Right hindlimb (tissue), 1 donor: ENCODE measurements around the gene PSTPIP2.
"Not testable (repeated sequence)": the region's sequence is repeated elsewhere in the genome, so short reads cannot be mapped to it uniquely, and the experiment has no call there.

Experiments
- DNase-seq: peaks from one replicate; pipeline ENCODE4 v3.0.0-alpha.2; 2018

PSTPIP2 gene

GRCh38 chr18:46068763-46069162, 3.3 kb downstream of the PSTPIP2 start:
- DNase-seq = no peak

DNA sequence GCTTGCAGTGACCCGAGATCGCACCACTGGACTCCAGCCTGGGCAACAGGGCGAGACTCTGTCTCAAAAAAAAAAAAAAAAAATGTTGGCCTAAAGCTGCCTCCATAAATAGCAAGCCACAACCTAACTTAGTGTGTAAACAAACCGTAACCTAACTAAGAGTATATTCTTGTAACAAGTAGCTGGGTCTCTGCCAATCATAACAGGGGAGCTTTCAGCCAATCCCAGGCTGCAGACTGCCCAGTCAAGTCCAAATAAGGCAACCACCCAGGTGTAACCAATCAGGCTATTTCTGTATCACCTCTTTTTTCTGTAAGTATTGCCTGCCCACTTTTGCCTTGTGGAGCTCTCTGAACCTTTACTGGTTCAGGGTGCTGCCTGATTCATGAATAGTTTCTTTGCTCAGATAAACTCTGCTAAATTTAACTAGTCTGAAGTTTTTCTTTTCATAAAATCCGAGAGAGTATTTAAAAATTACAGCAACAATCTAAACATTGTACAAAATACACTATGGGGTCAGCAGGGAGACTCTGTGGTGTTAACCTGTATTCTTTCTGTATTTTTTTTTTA, 4.5 kb downstream of the PSTPIP2 start:
- DNase-seq = no peak

DNA sequence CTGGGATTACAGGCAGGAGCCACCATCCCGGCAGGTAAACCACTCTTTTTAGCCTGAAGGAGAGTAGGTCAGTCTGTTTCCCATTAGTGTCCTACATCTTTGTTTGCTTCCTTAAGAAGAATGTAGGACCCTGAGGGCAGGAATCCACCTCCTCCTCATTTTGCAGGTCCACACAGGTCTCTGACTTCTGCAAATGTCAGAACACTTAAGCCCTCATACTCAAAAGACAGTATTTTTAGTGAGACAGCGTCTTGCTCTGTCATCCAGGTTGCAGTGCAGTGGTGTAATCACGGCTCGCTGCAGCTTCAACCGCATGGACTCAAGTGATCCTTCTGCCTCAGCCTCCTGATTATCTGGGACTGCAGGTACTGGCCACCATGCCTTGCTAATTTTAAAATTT, 9.3 kb downstream of the PSTPIP2 start:
- no peak for DNase-seq

DNA sequence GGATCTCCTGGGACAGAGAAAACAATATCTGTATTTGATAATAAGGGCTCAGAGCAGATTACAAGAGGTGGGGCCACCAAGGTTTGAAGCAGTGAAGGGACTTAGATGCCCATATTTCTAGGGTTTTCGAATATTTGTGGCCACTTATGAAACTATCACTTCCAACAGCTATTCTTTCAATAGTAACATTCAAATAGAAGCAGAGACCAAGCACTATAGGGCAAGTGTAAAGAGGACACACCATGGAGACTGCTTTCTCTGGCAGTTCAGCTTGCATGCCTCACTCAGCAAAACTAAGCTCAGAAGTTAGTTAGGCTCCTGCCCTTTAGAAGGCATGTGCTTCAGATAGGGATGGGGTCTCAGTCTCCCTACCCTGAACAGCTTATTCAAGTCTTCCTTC, 10.3 kb downstream of the PSTPIP2 start:
- no peak for DNase-seq

GRCh38 chr18:46061387-46061786, 10.7 kb downstream of the PSTPIP2 start:
- DNase-seq = no peak

DNA sequence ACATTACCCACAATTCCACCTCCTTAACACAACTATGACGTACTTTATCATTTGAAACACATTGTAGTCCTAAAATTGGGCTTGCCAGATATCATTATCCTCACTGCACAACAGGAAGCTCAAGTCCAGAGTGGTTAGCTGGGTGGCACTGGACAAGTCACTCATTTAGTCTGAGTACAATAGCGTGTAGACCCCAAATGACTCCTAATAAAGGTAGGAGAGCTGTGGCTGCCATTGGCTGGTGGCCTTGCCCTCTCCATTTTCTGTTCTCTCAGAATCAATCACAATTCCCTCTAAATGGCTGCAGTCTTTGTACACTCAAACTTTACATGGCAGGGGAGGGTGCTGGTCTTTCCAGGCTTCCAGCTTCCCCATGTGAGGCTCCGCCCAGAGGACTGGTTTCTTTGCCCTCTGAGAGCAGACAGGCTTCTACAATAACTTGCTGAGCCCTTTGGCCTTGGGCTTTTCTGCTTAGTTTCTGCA, 11.7 kb downstream of the PSTPIP2 start:
- DNase-seq = no peak

- no peak for DNase-seq
These were observed 16.2 kb downstream of the PSTPIP2 start for GRCh38 chr18:46055838-46056230.

- no peak for DNase-seq
These were observed 16.9 kb downstream of the PSTPIP2 start for GRCh38 chr18:46054956-46055837.

DNA sequence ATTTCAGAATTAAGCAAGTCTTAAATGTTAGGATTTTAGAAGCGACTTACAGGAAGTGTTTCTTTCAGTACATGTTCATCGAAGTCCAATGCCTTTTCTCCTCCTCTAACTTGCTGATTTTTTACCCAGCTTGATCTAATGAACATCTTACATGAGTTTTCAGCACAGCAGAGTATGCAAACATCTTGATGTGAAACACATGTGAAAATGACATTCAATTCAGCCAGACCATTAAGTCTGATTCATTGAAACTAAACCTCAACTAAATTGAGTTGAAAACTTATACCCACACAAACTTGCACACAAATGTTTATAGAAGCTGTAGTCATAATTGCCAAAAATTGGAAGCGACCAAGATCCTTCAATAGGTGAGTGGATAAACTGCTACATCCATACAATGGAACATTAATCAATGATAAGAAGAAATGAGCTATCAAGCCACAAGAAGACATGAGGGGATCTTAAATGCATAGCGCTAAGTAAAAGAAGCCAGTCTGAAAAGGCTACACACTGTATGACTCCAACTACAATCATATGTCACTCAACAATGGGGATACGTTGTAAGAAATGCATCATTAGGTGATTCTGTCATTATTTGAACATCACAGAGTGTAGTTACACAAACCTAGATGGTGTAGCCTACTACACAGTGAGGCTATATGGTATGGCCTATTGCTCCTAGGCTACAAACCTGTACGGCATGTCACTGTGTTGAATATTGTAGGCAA, 18.5 kb downstream of the PSTPIP2 start:
- DNase-seq = no peak

DNA sequence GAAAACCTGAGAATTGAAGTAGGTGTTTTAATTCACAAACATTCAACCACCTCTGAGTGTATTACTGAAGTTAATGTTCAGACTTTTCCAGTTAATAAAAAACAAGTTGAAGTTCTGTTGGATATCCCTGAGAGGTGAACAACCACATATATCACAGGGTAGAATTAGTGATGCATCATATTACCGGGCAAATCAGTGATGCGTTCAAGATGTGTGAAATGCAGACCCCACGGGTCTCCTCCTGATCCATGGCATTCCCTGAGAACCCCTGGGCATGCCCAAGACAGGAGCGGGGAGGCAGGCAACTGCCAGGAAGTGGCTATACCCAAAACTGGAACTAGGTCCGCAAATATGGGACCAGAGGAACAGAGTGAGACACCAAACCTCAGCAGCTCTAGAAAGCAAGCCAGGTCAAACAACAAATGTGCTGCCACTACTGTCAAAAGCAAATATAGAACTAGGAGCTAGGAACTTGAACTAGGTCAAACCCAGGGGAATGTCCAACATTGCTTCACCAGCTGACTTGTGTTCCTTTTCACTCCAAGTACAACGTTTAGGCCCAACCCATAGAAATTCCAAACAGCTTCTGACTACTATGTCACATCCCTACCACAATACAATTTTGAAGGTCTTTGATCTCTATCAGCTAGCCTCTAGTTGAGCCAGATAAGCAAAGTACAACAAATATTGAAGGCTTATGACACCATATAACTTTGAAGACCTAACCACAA, 20.2 kb downstream of the PSTPIP2 start:
- no peak for DNase-seq

DNA sequence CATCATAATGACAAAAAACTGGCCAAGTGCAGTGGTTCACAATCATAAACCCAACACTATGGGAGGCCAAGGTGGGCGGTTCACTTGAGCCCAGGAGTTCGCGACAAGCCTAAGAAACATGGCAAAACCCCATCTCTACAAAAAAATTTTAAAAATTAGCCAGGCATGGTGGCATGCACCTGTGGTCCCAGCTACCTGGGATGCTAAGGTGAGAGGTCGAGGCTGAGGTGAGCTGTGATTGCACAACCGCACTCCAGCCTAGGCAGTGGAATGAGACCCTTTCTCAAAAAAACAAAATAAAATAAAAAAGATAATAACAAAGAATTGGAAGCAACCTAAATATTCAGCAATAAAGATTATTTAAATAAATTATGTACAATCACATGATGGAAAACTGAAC, 21.8 kb downstream of the PSTPIP2 start:
- no peak for DNase-seq

- no peak for DNase-seq
These were observed 23.4 kb downstream of the PSTPIP2 start for GRCh38 chr18:46048641-46049040.

- DNase-seq = not testable (repeated sequence)
These were observed 24.7 kb downstream of the PSTPIP2 start for GRCh38 chr18:46047369-46047768.

DNA sequence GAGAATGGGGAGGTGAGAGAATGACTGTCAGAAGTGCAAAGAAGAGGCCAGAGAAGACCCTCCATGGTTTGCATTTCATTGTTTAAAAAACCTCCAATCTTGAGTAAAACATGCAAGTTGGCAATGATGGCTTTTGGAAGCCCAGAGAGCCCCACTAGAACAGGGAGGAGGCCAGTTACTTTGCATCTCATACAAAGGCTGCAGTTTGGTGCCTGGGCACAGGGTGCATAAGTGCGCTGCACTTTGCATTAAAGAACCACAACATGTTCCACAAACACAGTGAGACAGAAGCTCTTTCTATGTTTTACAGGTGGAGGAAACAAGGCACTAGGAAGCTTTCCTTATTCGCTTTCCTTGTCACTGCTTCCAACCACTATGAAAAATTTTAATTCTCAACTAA, 25.4 kb downstream of the PSTPIP2 start:
- no peak for DNase-seq

DNA sequence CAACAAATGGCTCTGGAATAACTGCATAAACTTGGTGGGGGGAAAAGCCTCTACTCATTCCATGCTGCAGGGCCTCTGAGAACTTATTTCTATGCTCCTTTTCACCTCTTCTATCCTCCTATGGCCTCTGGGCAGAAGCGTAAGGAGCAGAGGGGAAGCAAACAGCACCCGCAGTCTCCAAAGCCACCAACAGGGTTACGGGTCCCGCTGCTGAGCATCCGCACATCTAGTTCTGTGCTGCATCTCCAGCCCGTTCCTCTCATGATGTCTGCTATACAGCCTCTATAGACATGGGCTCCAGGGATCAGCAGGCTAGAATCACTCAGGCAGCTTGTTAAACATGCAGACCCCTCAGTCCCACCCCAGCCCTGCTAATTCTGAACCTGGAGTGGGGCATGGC, 25.9 kb downstream of the PSTPIP2 start:
- no peak for DNase-seq

DNA sequence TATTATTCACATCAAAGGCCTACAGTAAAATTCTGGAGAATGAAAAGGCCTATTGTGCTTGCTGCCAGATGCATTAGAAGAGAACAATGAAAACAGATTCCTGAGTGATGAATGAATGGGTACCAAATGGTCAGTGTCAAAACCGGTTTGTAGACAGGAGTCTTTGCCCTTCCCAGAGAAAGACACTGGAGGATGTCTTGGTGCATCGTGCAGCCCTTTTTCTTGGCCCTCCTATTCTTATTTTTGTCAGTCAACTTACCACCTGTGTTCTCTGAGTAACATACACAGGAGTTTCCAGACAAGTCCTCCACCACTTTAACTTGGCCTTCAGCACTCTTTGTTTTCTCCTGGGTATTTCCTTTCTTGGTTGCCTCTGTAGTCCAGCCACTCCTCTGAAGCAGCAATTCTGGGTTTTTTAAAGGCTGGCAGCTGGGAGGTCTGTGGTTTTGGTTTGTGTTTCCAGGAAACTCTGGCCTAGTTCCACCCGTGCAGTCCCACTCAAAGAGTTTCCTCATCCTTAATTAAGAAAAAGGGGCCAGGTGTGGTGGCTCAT, 29.4 kb downstream of the PSTPIP2 start:
- DNase-seq = peak; percentile 23

- no peak for DNase-seq
These were observed 31.3 kb downstream of the PSTPIP2 start for GRCh38 chr18:46040747-46041104.

DNA sequence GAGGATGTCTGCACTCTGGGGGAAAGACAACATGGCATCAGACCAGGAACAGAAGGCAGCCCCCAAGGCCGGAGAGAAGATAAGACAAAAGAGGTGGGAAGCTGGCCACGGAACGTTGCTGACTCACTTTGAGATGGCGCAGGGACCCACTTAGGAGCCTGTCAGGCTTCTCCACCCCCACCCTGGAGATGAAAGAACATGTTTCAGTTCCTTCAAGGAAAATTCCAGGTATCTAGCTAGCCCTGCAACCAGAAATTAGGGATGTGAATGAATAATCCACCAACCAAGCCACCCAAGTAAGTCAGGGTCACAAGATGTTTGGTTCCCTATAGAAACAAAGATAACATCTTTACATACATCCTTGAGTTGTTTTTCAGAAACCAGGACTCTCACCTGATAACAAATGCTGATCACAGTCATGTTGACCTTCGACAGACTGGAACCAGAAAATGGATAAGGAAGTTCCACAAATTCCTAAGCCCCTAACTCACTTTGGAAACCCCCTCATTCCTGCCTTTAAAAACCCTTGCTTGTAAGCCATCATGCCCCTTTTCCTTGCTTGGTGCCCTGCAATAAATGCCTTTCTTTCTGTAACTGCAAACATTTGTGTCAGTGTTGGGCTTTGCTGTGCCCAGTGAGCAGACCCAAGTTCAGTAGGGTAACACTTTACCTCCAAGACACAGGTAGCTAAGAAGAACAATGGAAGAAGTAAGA, 31.9 kb downstream of the PSTPIP2 start:
- no peak for DNase-seq

- no peak for DNase-seq
These were observed 34.4 kb downstream of the PSTPIP2 start for GRCh38 chr18:46037512-46038305.

- DNase-seq = no peak
These were observed 36.1 kb downstream of the PSTPIP2 start for GRCh38 chr18:46035696-46036680.
